Measurements from ENCODE around the gene CADPS. TPM values are rescaled to one million over a fixed set of nuclear protein-coding genes. Genes with fewer than 3 reads are reported as not detected.

Gene CADPS
- total and polyA plus RNA-seq, 9 of the 15 experiments (the other 6 are each of a cell fraction or from before 2014, with no cell fraction given): not detected

- CTCF ChIA-PET (ENCODE audit: low intra/inter-chr PET ratio): no interaction called here
- no peak for DNase-seq (ENCODE audit: extremely low read depth in 1 of 4, low spot score in 3 of 4)
- 0% methylated on average over 1 of the region's 1 CpG for WGBS (ENCODE audit: insufficient coverage, low coverage, missing lambda C conversion rate)
Measured at GRCh38 chr3:62647711-62648110, 227.5 kb downstream of the CADPS start.

More at GRCh38 chr3:62647711-62648110, 227.5 kb downstream of the CADPS start:
- no peak overlapping the region for H3K4me3 ChIP-seq
- no peaks in the 10 kb centered on the region for H3K27me3 ChIP-seq (ENCODE audit: control insufficient read depth in 2 of 2, insufficient read depth in 2 of 2, low read length in 2 of 2)
- no peak for FAIRE-seq
- TF ChIP-seq POU5F1 (IDR thresholded peaks at IDR 0.05; ENCODE audit: borderline replicate concordance, low read depth, low read length, partially characterized antibody): no peak
- no peak for TF ChIP-seq ID3 (CRISPR knock-in tag; IDR thresholded peaks at IDR 0.05)
- TF ChIP-seq ID3 (tag; IDR thresholded peaks at IDR 0.05): no peak
- no peak for TF ChIP-seq ATF1 (CRISPR knock-in tag; IDR thresholded peaks at IDR 0.05)
- TF ChIP-seq ATF1 (tag; IDR thresholded peaks at IDR 0.05): no peak
- no peak for TF ChIP-seq MCM5 (IDR thresholded peaks at IDR 0.05; ENCODE audit: low read depth)
- TF ChIP-seq CGGBP1 (CRISPR knock-in tag; IDR thresholded peaks at IDR 0.05): no peak
- no peak for TF ChIP-seq L3MBTL2 (IDR thresholded peaks at IDR 0.05)
- no peak for TF ChIP-seq RNF219 (CRISPR knock-in tag; IDR thresholded peaks at IDR 0.05)
- no peak for TF ChIP-seq TGIF2 (CRISPR knock-in tag; IDR thresholded peaks at IDR 0.05)
- no peak for TF ChIP-seq NR2F6 (CRISPR knock-in tag; IDR thresholded peaks at IDR 0.05)
- TF ChIP-seq CEBPG (CRISPR knock-in tag; IDR thresholded peaks at IDR 0.05): no peak
- no peak for TF ChIP-seq CEBPG (tag; conservative IDR thresholded peaks at IDR 0.05 in 1 of 2, IDR thresholded peaks at IDR 0.05 in 1 of 2)
- no peak for TF ChIP-seq SMARCB1 (IDR thresholded peaks at IDR 0.05; ENCODE audit: insufficient read length, low read depth)
- H3K4me1 ChIP-seq (replicated peaks in 1 of 2; ENCODE audit: control insufficient read depth in 2 of 2, insufficient read depth in 2 of 2, low read length in 2 of 2): no peaks in the 10 kb centered on the region
- POLR2A ChIA-PET: no interaction called here
- H4K20me1 ChIP-seq (replicated peaks; ENCODE audit: control insufficient read depth, insufficient read depth, low read length): no peaks in the 10 kb centered on the region
- H3K4me2 ChIP-seq (ENCODE audit: insufficient read depth, low read length): no peak overlapping the region
- ATAC-seq: no peak
- in situ Hi-C loops (cut with MboI): no loop called here
- no peaks in the 10 kb centered on the region for H3K9me3 ChIP-seq (replicated peaks; ENCODE audit: control insufficient read depth, insufficient read depth, low read depth, low read length)
- H3K9me1 ChIP-seq (ENCODE audit: control insufficient read depth, insufficient read depth, low read length): no peaks in the 10 kb centered on the region
- intact Hi-C loops (cut with micrococcal nuclease): no loop called here
- H3K79me2 ChIP-seq (ENCODE audit: control insufficient read depth, insufficient read depth, low read length): no peaks in the 10 kb centered on the region
- no peak overlapping the region for H3K27ac ChIP-seq (ENCODE audit: extremely low read depth, low read depth, low read length)
- no peak overlapping the region for H3K9ac ChIP-seq (ENCODE audit: insufficient read depth in 1 of 2, low read depth in 2 of 2, low read length in 2 of 2)
- no TSS peak for BruUV-seq (replicated peaks)
- H2AFZ ChIP-seq (ENCODE audit: low read depth, low read length): no peak overlapping the region
- H3K36me3 ChIP-seq (ENCODE audit: control insufficient read depth, insufficient read depth, low read length): no peaks in the 10 kb centered on the region

Measured in K562 (cell line).